ENCODE data around the gene DPYSL4.
A peak's percentile ranks its signal among the peaks of the same experiment; 100 is the strongest.

The DPYSL4 gene

DNA sequence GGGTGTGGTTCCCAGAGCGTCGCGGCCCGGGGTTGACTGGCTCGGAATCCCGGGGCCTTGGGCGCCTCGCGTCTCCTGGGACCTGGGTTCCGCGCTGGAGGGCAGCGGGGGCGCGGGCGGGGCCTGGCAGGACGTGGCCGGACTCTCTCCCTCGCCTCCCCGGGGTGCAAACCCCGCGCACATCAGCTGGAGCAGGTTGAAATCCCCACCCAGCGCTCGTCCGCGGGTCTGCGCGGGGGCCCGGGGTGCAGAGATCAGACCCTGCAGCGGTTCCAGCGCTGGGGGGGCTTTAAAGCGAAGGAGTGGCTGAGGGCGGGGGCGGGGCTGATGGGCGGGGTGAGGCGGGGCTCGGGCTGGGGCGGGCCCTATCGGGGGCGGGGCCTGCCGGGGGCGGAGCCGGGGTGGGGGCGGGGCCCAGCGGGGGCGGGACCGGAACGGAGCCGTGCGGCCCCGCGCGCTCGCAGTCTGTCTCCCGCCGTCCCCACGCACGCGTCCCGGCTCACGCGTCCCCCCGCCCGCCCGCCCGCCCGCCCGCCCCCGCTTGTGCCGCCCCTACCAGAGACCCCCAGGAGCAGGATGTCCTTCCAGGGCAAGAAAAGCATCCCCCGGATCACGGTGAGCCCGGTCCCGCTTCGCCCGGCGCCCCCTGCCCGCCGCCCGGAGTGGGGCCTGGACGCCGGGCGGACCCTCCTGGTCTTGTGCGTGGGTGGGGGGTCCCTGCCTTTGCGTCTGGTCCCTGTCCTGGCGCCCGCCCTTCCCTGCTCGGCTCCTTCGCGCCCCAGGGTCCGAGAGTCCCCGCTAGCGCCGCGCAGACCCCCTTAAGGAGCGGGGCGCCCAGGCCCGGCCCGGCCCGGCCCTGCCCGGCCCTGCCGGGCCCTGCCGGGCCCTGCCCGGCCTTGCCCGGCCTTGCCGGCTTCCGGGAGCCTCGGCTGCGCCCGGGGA lies at the start of gene DPYSL4:
Gene DPYSL4 (plus strand): TSS at position 461 of the 942 bp plus-strand sequence. CDS start 116 bp downstream, at position 577.
- DNase-seq (ENCODE audit: low read depth in 1 of 2, low spot score in 1 of 2), result peak in 1 of 2 experiments; percentile 15
- in situ Hi-C loops (cut with HindIII; ENCODE audit: low pct_unique_long_range_greater_than_20kb, low sequenced_read_pairs), result no loop called here
- TF ChIP-seq JUND (IDR thresholded peaks at IDR 0.05; ENCODE audit: low read depth), result no peak

DNA sequence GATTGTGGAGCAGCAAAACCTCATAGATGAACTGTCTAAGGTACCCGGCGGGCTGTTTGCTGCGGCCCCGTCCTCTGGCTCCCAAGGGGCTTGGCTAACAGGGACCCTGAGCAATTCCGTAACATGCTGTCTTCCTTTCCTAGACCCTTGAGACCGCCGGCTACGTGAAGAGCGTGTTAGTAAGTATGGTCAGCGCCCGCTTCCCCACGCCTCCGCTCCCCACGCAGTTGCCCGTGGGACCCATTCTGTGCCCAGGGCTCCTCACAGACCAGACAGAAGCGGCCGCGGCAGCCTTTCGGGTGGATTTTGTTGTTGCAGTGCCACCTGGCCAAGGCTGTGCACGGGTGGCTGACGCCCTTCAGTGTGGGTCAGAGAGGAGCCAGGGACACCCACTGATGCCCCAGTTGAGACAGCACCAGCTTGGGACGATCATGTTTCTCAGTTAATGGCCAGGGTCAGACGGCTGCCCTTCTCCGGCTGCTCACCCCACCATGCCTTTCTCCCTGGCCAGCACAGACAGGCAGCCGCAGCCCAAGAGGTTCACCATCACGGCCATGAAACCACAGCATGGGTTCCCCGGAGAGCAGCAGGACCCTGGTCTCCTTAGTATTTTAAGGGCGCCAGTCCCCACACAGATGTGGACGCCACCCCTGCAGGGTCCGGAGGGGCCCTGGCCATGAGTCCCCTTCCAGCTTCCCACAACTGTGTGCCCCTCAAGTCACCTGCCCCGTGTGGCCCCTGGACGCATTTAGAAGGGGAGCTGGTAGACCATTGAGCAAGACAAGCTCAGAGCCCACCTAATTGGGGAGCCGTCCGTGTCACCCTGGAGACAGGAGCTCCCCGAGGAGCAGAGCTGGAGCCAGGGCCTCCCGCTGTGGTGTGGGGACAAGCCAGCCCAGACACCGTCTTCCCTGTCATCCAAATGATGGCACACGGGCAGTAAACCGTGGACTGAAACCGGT lies 49.4 kb upstream of the DPYSL4 start:
- DNase-seq (ENCODE audit: low read depth in 1 of 2, low spot score in 1 of 2), result no peak
- no peak for TF ChIP-seq JUND (IDR thresholded peaks at IDR 0.05; ENCODE audit: low read depth)

DNA sequence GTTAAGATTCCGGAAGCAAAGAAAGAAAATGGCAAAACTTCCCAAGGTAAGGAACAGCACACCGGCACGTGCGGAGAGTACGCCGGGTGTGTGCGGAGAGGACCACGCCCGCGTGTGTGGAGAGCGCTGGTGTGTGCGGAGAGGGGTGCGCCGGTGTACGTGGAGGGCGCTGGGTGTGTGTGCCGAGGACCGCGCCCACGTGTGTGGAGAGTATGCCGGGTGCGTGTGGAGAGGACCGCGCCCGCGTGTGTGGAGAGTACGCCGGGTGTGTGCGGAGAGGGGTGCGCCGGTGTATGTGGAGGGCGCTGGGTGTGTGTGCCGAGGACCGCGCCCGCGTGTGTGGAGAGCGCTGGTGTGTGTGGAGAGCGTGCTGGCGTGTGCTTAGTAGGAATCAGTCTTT lies 48.6 kb upstream of the DPYSL4 start:
- in situ Hi-C loops (cut with HindIII; ENCODE audit: low pct_unique_long_range_greater_than_20kb, low sequenced_read_pairs), result no loop called here
- DNase-seq (ENCODE audit: low read depth in 1 of 2, low spot score in 1 of 2), result no peak
- no peak for TF ChIP-seq JUND (IDR thresholded peaks at IDR 0.05; ENCODE audit: low read depth)

More for the DNA sequence above, 49.4 kb upstream of the DPYSL4 start:
- in situ Hi-C loops (cut with HindIII; ENCODE audit: low pct_unique_long_range_greater_than_20kb, low sequenced_read_pairs), result no loop called here

DNA sequence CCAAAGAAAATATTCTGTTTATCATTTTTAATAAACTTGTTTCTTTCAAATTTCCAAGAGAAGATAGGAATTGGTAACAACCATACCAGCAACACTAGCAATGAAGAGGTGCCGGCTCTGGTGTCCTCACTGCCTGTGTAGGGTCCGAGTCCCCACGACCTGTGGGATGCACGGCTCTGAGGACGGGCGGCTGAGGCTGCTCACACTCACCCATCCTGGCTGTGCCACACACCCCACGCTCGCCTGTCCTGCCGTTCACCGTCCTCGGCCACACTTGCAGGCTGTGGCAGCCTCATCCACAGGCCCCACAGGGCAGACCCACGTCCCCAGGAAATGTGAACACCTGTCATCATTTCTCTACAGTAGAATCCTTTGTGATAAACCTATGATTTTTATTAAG lies 48.2 kb upstream of the DPYSL4 start:
- in situ Hi-C loops (cut with HindIII; ENCODE audit: low pct_unique_long_range_greater_than_20kb, low sequenced_read_pairs), result no loop called here
- TF ChIP-seq JUND (IDR thresholded peaks at IDR 0.05; ENCODE audit: low read depth), result no peak
- DNase-seq (ENCODE audit: low read depth in 1 of 2, low spot score in 1 of 2), result no peak

DNA sequence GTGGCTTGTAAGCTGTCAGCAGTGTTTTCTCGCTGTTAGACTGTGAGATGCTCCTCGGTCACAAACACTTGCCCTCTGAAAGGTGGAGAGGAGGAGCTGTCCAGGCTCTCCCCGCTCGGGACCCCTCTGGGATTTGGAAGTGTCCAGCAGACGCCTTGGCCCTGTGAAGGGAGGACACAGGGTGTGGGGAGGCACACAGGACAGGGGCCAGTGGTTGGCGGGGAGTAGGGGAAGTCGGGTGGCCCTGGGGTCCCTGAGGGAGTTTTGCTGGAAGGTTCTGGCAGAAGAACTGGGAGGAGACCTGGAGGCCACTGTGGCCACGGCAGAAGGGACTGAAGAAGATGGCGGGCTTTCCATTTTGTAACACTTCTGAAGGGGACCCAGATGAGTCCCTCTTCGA lies 47.2 kb upstream of the DPYSL4 start:
- in situ Hi-C loops (cut with HindIII; ENCODE audit: low pct_unique_long_range_greater_than_20kb, low sequenced_read_pairs), result no loop called here
- no peak for DNase-seq (ENCODE audit: low read depth in 1 of 2, low spot score in 1 of 2)
- no peak for TF ChIP-seq JUND (IDR thresholded peaks at IDR 0.05; ENCODE audit: low read depth)

DNA sequence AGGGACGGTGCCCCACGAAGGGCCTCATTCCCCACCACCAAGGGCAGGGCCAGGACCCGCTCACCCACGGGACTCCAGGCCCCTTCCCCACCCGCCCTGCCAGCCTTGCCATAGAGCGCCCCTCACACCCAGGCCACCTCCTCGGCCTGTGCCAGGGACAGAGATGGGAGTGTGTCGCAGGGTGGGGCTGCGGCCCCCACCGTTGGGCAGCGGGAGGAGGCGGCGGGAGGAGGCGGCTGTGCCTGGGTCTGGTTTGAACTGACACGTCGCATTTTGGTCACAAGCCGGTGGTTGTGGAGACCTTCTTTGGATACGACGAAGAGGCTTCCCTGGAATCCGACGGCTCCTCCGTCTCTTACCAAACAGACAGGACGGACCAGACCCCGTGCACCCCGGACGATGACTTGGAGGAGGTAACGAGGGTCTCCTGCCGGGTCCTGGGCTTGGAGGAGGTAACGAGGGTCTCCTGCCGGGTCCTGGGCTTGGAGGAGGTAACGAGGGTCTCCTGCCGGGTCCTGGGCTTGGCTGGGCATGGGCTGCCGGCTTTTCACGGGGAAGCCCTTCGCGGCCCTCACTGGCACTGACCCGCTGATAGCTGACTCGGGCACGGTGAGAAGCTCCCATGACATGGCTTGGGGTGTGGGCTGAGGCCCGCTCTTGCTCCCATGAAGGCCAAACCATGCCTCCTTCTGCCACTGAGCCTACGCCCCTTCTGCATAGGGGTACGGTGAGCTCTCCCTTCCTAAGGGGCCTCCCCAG lies 46.4 kb upstream of the DPYSL4 start:
- in situ Hi-C loops (cut with HindIII; ENCODE audit: low pct_unique_long_range_greater_than_20kb, low sequenced_read_pairs), result no loop called here
- no peak for TF ChIP-seq JUND (IDR thresholded peaks at IDR 0.05; ENCODE audit: low read depth)
- DNase-seq (ENCODE audit: low read depth in 1 of 2, low spot score in 1 of 2), result no peak

DNA sequence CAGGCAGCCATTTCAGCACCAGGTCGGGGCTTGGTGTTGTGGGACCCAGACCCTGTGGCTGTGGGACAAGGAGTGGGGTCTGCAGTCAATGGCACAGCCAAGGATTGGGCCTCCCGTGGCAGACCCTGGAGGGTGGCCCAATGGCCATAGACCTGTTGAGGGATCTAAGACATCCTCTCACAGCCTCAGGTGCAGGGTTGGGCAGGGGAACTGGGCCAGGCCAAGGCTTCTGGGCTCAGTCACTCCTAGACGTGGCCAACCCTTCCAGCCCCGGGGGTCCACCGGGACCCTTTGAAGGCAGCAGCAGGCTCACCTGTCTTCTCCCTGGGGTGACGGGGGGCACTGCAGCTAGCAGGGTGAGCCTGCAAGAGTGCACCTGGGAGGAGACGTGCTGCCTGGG lies 45.7 kb upstream of the DPYSL4 start:
- DNase-seq (ENCODE audit: low read depth in 1 of 2, low spot score in 1 of 2), result no peak
- in situ Hi-C loops (cut with HindIII; ENCODE audit: low pct_unique_long_range_greater_than_20kb, low sequenced_read_pairs), result no loop called here
- TF ChIP-seq JUND (IDR thresholded peaks at IDR 0.05; ENCODE audit: low read depth), result no peak

DNA sequence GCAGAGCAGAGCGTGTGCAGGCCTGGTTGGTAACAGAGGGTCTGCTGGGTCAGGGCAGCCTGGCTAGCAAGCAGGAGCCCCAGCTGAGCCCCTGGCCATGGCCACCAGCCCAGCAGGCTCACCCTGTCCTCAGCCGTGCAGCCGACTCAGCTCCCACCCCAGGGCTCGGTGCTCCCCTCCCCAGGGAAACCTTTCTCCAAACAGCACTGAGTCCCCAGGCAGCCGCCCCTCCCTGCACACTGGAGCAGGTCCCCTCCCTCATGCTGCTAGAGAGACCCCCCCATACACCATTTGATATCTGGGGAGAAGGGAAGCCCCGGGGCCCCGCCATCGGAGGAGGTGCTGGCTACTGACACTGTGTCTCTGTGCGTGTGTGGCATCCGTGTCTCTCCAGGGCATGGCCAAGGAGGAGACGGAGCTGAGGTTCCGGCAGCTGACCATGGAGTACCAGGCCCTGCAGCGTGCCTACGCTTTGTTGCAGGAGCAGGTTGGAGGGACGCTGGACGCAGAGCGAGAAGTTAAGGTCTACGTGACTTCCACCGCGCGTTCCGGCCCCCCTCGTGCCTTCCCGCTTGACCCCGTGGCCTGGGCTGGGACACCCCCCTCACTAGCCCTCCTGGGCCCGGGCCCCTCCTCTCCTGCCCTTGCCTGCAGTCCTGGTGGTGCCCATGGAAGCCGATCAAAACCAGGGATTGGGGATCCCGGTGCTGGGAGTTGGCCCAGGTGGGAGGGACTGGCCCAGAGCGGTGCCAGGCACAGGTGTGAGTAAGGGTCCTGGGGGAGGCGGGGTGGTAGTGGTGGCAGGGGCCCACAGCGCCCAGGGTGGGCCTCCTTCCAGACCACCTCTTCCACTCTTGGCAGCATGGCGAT lies 45.0 kb upstream of the DPYSL4 start:
- in situ Hi-C loops (cut with HindIII; ENCODE audit: low pct_unique_long_range_greater_than_20kb, low sequenced_read_pairs), result no loop called here
- TF ChIP-seq JUND (IDR thresholded peaks at IDR 0.05; ENCODE audit: low read depth), result no peak

DNA sequence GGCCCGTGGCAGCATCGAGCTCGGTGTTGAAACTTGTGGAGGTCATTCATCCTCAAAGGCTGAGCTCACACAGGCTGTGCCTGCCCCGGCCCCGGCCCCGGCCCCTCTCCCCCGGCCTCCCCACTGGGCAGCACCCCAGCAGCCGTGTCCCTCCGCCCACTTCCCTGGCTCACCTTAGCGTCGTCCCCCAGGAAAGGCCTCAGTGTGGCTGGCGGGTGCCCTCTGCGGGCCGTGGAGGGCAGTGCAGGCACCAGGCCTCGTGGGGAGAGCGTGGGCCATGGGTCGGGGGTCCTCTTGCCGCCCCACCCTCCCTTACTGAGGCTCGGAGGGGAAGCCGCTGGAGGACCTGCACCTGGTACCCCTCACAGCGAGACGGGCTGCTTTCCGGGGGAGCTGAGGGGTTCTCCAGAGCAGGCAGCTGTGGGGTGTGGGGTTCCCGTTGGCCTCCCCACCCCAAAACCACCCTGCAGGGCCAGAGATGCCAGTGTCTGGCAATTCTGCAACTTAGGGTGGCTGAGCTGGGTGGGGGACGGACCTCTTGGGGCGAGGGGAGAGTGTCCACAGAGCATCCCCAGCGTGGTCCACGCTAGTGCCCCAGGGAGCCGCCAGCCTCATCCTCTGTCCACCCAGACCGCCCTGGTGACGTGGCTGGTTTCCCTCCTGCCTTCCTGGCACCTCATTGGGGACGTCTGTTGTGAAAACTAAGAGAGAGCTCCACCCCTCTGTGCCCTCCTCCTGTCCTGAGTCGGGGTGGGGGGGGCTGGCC lies 44.2 kb upstream of the DPYSL4 start:
- in situ Hi-C loops (cut with HindIII; ENCODE audit: low pct_unique_long_range_greater_than_20kb, low sequenced_read_pairs), result no loop called here
- TF ChIP-seq JUND (IDR thresholded peaks at IDR 0.05; ENCODE audit: low read depth), result no peak
- peak; percentile 30 to 75 for DNase-seq (ENCODE audit: low read depth in 1 of 2, low spot score in 1 of 2)

More for the DNA sequence above, 45.0 kb upstream of the DPYSL4 start:
- DNase-seq (ENCODE audit: low read depth in 1 of 2, low spot score in 1 of 2), result no peak

DNA sequence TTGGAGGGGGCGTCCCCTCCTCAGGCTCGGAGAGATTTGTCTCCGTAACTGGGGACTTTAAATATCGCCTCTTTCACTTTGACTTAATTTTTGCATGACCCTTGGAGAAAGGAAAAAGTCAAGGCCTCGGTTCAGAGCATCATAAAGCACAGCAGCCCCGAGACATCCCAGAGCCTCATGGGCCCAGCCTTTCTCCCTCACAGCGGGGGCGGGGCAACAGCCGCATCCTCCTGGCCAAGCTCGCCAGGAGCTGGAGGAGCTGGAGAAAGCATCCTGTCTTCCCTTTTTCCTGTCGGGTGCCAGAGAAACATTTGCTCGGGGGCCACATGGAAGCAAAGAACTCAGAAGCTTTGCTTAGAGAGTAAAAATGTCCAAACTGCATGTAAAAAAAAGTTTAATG lies 43.6 kb upstream of the DPYSL4 start:
- in situ Hi-C loops (cut with HindIII; ENCODE audit: low pct_unique_long_range_greater_than_20kb, low sequenced_read_pairs), result no loop called here
- no peak for DNase-seq (ENCODE audit: low read depth in 1 of 2, low spot score in 1 of 2)
- no peak for TF ChIP-seq JUND (IDR thresholded peaks at IDR 0.05; ENCODE audit: low read depth)

DNA sequence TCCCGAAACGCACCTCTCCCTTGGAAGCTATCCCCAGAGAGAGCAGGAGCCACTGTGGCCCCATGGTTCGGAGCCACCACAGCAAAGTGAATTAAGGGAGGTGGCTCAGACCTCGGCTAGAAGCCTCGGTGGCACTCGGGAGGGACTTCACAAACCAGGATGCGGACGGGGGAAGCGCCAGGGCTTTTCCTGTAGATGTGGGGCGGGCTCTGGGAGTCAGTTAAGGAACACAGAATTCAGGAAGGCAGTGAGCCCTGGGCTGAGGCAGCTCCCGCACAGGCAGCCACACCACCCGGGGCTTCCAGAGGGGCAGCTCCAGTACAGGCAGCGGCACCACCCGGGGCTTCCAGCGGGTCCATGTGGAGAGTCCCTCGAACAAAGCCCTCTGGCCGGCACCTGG lies 42.7 kb upstream of the DPYSL4 start:
- no peak for DNase-seq (ENCODE audit: low read depth in 1 of 2, low spot score in 1 of 2)
- no peak for TF ChIP-seq JUND (IDR thresholded peaks at IDR 0.05; ENCODE audit: low read depth)
- in situ Hi-C loops (cut with HindIII; ENCODE audit: low pct_unique_long_range_greater_than_20kb, low sequenced_read_pairs), result no loop called here
